Adrenal gland (tissue), 12 donors: ENCODE data around the gene TFG. TPM values are rescaled to one million over a fixed set of nuclear protein-coding genes. Genes with fewer than 3 reads are reported as not detected.

Experiments
- DNase-seq, 7 donors: peaks; one replicate each; pipeline ENCODE4 v3.0.0-alpha.2; 2019 to 2020
- H3K27ac ChIP-seq, 5 donors: fragments of 200-600 bp; sonication (generic) in 4 of 5; 1 replicate in 3 of 5; 2 replicates in 2 of 5; pipeline versions ENCODE4 v1.5.1 to v1.8.0; 2016 to 2020; ENCODE audit warnings: mild to moderate bottlenecking in 1 of 5
- H3K27me3 ChIP-seq: fragments of 200-600 bp; 2 replicates; pipeline ENCODE4 v1.8.0; 2021
- H3K36me3 ChIP-seq, 2 donors: fragments of 200-600 bp; replicated peaks in 1 of 2; 1 replicate in 1 of 2; 2 replicates in 1 of 2; pipeline versions ENCODE4 v1.5.1 to v1.8.0; 2018 to 2022
- H3K4me1 ChIP-seq, 2 donors: fragments of 200-600 bp; replicated peaks in 1 of 2; 1 replicate in 1 of 2; 2 replicates in 1 of 2; pipeline versions ENCODE4 v1.5.1 to v1.8.0; 2018 to 2021
- H3K4me3 ChIP-seq, 4 donors: fragments of 200-600 bp; sonication (generic) in 3 of 4; one replicate each; pipeline ENCODE4 v1.5.1; 2016 to 2018
- H3K9me3 ChIP-seq, 3 donors: fragments of 200-600 bp; sonication (generic) in 1 of 3; replicated peaks in 1 of 3; 1 replicate in 2 of 3; 2 replicates in 1 of 3; pipeline versions ENCODE4 v1.5.1 to v1.8.0; 2016 to 2021
- CTCF ChIP-seq, 6 experiments: fragments of 450-650 bp in 4 of 6; fragments of 200-600 bp in 2 of 6; sonication (generic) in 1 of 6; IDR thresholded peaks; 1 replicate in 5 of 6; 2 replicates in 1 of 6; pipeline versions ENCODE4 v1.5.1 to v1.8.0; 2016 to 2021; ENCODE audit warnings: antibody characterized with exemption in 6 of 6, mild to moderate bottlenecking in 2 of 6, moderate library complexity in 1 of 6
- POLR2A ChIP-seq, 2 donors: fragments of 450-650 bp; IDR thresholded peaks; one replicate each; pipeline ENCODE4 v1.6.1; 2017; ENCODE audit warnings: antibody characterized with exemption in 2 of 2, mild to moderate bottlenecking in 2 of 2, moderate library complexity in 1 of 2
- WGBS, 4 donors: extraction: QIAGEN DNeasy Blood & Tissue Kit in 2 of 4; methylation state at CpG; one replicate each; pipeline versions ENCODE4 v1.1.5 to v1.1.7; 2013 to 2017; 5-methylcytosine and 5-hydroxymethylcytosine counted together
- intact Hi-C, 2 donors: fragments of 100-400 bp; cut with DNase I; formaldehyde crosslinking; loops; one replicate each; pipeline versions ENCODE4 v1.14.1 to v1.15.0; 2022 to 2023
- polyA plus RNA-seq, 3 donors: library from polyadenylated mRNA; stranded (reverse); fragments of 200-250 nt in 2 of 3; fragments of 350-450 nt in 1 of 3; fragmentation: Illumina TruSeq in 1 of 3; extraction: RNeasy Lipid Tissue Mini Kit (QIAGEN cat#74804) in 1 of 3; gene quantifications; one replicate each; pipeline ENCODE4 v1.2.3, GENCODE V29; 2013 to 2014
- total RNA-seq, 9 donors: library from RNA; depleted of rRNA in 4 of 9; stranded (reverse); fragments of >200 nt in 4 of 9; fragments of 120-200 nt in 1 of 9; fragmentation: NEBNext Ultra II Directional in 1 of 9; extraction: Animal tissue kit (Norgen Biotek cat#: 25700) in 1 of 9; gene quantifications; one replicate each; pipeline versions ENCODE4 v1.1.0 to v1.2.4, GENCODE V29; 2013 to 2023
- donor health status: healthy with polysubstance abuse.
- donor health status: Bipolar disorder and iron deficiency.
- donor health status: DM: yes; HTN: yes; CAD: no.
- donor health status: DM: no; HTN: no; CAD: no.
- donor health status: DM: no; HTN: no; CAD: no.
- donor health status: DM: yes; HTN: yes; CAD: no.

Gene TFG
- total and polyA plus RNA-seq, 12 donors = 51.1 to 268 (median 81.3) TPM

- WGBS, 4 donors = 83 to 100% (median 94%) methylated on average over 1 of the region's 1 CpG
- no peak overlapping the region for H3K4me3 ChIP-seq
- intact Hi-C loops = no loop called here
These were observed 17.4 kb downstream of the TFG start for GRCh38 chr3:100726706-100727105.

DNA sequence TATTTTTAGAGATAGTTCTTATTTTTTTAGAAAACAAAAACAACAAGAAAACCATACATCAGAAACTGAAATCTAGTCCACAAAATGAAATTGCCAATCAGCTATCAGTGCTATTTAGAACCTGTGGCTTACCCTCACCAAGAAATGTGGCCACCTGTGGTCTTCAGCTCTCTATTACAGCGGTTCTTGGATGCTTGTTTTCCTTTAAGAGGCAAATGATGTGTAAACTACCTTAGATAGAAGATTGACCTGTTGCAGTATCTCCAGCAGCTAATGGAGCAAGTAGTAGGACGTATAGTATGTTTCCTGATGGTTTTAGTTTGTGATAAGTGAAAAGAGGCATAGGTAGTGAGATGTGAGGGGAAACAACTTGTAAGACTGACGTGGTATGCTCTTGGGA is 21.2 kb downstream of the TFG start:
- intact Hi-C loops = no loop called here
- WGBS, 4 donors = 79 to 87% (median 85%) methylated on average over 3 of the region's 3 CpGs
- H3K4me3 ChIP-seq = no peak overlapping the region
- H3K36me3 ChIP-seq = peaks cover 0 to 41% of the 10 kb centered on the region in 2 donors
- no peak overlapping the region for H3K27ac ChIP-seq
- TF ChIP-seq CTCF (IDR thresholded peaks at IDR 0.05) (no peak), POLR2A (IDR thresholded peaks at IDR 0.05) (no peak)
- H3K4me1 ChIP-seq = peaks cover 0 to 15% of the 10 kb centered on the region in 2 donors
- H3K9me3 ChIP-seq = no peaks in the 10 kb centered on the region
- H3K27me3 ChIP-seq = no peaks in the 10 kb centered on the region
- no peak for DNase-seq

More at GRCh38 chr3:100726706-100727105, 17.4 kb downstream of the TFG start:
- H3K9me3 ChIP-seq = no peaks in the 10 kb centered on the region
- H3K27ac ChIP-seq = no peak overlapping the region
- H3K27me3 ChIP-seq = no peaks in the 10 kb centered on the region
- peaks cover 0 to 38% of the 10 kb centered on the region in 2 donors for H3K36me3 ChIP-seq
- H3K4me1 ChIP-seq = no peaks in the 10 kb centered on the region
- TF ChIP-seq POLR2A (IDR thresholded peaks at IDR 0.05) = no peak
- no peak for TF ChIP-seq CTCF (IDR thresholded peaks at IDR 0.05)
- DNase-seq = no peak

DNA sequence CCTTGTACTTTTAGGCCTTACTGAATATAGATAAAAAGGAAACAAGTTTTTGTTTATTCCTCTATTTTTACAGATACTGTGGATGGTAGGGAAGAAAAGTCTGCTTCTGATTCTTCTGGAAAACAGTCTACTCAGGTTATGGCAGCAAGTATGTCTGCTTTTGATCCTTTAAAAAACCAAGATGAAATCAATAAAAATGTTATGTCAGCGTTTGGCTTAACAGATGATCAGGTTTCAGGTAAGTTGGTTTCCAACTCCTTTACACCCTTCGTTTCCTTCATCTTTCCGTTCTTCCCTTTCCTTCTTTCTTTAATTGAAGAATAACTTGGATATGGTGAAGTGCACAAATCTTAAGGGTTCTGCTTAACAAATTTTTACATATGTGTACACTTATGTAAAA is 23.1 kb downstream of the TFG start:
- no peak overlapping the region for H3K4me3 ChIP-seq
- intact Hi-C loops = no loop called here

GRCh38 chr3:100737334-100737733 is 28.0 kb downstream of the TFG start:
- peaks cover 0 to 64% of the 10 kb centered on the region in 2 donors for H3K36me3 ChIP-seq
- TF ChIP-seq CTCF (IDR thresholded peaks at IDR 0.05) (peak in 4 of 6 experiments; percentile 21 to 39 (median 34)), POLR2A (IDR thresholded peaks at IDR 0.05) (no peak)
- no peak overlapping the region for H3K27ac ChIP-seq
- H3K4me3 ChIP-seq = no peak overlapping the region
- H3K9me3 ChIP-seq = no peaks in the 10 kb centered on the region
- no peaks in the 10 kb centered on the region for H3K27me3 ChIP-seq
- no peak for DNase-seq
- 37 to 57% (median 47%) methylated on average over 2 of the region's 2 CpGs for WGBS, 4 donors
- intact Hi-C loops = no loop called here
- peaks cover 0 to 15% of the 10 kb centered on the region in 2 donors for H3K4me1 ChIP-seq

More for the DNA sequence above, 23.1 kb downstream of the TFG start:
- DNase-seq = no peak
- WGBS, 4 donors = 94 to 97% (median 96%) methylated on average over 3 of the region's 3 CpGs
- H3K9me3 ChIP-seq = no peaks in the 10 kb centered on the region
- no peaks in the 10 kb centered on the region for H3K27me3 ChIP-seq
- no peak for TF ChIP-seq CTCF (IDR thresholded peaks at IDR 0.05)
- TF ChIP-seq POLR2A (IDR thresholded peaks at IDR 0.05) = no peak
- H3K36me3 ChIP-seq = peaks cover 0 to 49% of the 10 kb centered on the region in 2 donors
- H3K27ac ChIP-seq = no peak overlapping the region
- H3K4me1 ChIP-seq = peaks cover 0 to 15% of the 10 kb centered on the region in 2 donors
